GM18498 (cell line): Measurements from ENCODE around the gene WWOX.

ENCODE experiments used
- ATAC-seq: cut with Tn5 transposase; IDR thresholded peaks from one replicate; pipeline ENCODE4 v1.9.1; 2021; ENCODE audit warnings: mild to moderate bottlenecking, moderate library complexity; ENCODE audit not compliant: unreplicated experiment

The WWOX gene

GRCh38 chr16:79261481-79261940, 1162.1 kb downstream of the WWOX start:
- ATAC-seq = no peak

GRCh38 chr16:79261944-79262552, 1162.6 kb downstream of the WWOX start:
- no peak for ATAC-seq
